K562 (cell line): ENCODE results near the gene PPT2. TPM values are rescaled to one million over a fixed set of nuclear protein-coding genes. Genes with fewer than 3 reads are reported as not detected.

Experiments used
- CXXC5 ChIP-seq: fragments of 250-450 bp; sonication (Bioruptor Pico); IDR thresholded peaks from 2 replicates; pipeline ENCODE4 v1.8.0; 2022; ENCODE audit warnings: inconsistent platforms, mild to moderate bottlenecking, moderate library complexity
- ELF2 ChIP-seq: fragments of 250-450 bp; sonication (Bioruptor Pico); IDR thresholded peaks from 2 replicates; pipeline ENCODE4 v1.5.0; 2021; ENCODE audit warnings: mild to moderate bottlenecking
- EP400 ChIP-seq: fragments of 450-650 bp; IDR thresholded peaks from 2 replicates; pipeline ENCODE4 v1.6.1; 2017; ENCODE audit warnings: antibody characterized with exemption, mild to moderate bottlenecking, moderate library complexity
- GABPA ChIP-seq: fragments of 200-800 bp; sonication (Bioruptor generic); conservative IDR thresholded peaks from 2 replicates; pipeline ENCODE4 v1.6.1; 2016; ENCODE audit warnings: low read depth, missing genetic modification characterization, missing compliant biosample characterization
- GMEB1 ChIP-seq: fragments of 250-450 bp; sonication (Bioruptor Pico); IDR thresholded peaks from 2 replicates; pipeline ENCODE4 v1.4.0; 2020; ENCODE audit warnings: mild to moderate bottlenecking
- KDM4B ChIP-seq, 2 experiments: fragments of 450-650 bp in 1 of 2; sonication (generic) in 1 of 2; IDR thresholded peaks; 2 replicates each; pipeline ENCODE4 v1.6.1; 2016 to 2017; ENCODE audit warnings: borderline replicate concordance in 2 of 2, antibody characterized with exemption in 1 of 2, low read depth in 1 of 2, mild to moderate bottlenecking in 1 of 2
- MBD2 ChIP-seq: sonication (generic); IDR thresholded peaks from 2 replicates; pipeline ENCODE4 v1.6.1; 2016; ENCODE audit warnings: low read depth, borderline replicate concordance
- MCM3 ChIP-seq: fragments of 450-650 bp; IDR thresholded peaks from 2 replicates; pipeline ENCODE4 v1.6.1; 2016
- MGA ChIP-seq: fragments of 450-650 bp; IDR thresholded peaks from 2 replicates; pipeline ENCODE4 v1.6.1; 2016; ENCODE audit warnings: mild to moderate bottlenecking, moderate library complexity
- SAFB ChIP-seq: fragments of 200-400 bp; formaldehyde crosslinking; IDR thresholded peaks from 2 replicates; pipeline ENCODE4 v1.6.1; 2017; ENCODE audit warnings: low read depth, low read length, borderline replicate concordance
- ZNF134 ChIP-seq: fragments of 250-450 bp; sonication (Bioruptor Pico); conservative IDR thresholded peaks from 2 replicates; pipeline ENCODE4 v1.4.0; 2020
- ZNF232 ChIP-seq: sonication (generic); formaldehyde crosslinking; IDR thresholded peaks from 2 replicates; pipeline ENCODE4 v1.8.0; 2022; ENCODE audit warnings: mild to moderate bottlenecking, missing genetic modification reagents
- ZNF644 ChIP-seq: fragments of 200-800 bp; sonication (Bioruptor generic); IDR thresholded peaks from 2 replicates; pipeline ENCODE4 v1.6.1; 2016; ENCODE audit warnings: low read depth, missing genetic modification characterization, missing compliant biosample characterization
- polyA plus RNA-seq, 8 experiments: library from polyadenylated mRNA; depleted of rRNA in 4 of 8; stranded (reverse) in 5 of 8; unstranded in 3 of 8; fragments of >200 nt; fragmentation: Nextera tagmentation in 2 of 8; fragmentation: Illumina TruSeq in 1 of 8; extraction: Ambion mirVana in 2 of 8; extraction: Trizol in 1 of 8; gene quantifications; 2 replicates each; pipeline versions ENCODE4 v1.2.1 to v1.2.3, GENCODE V29; 2011 to 2014; ENCODE audit warnings: inconsistent platforms in 1 of 8, missing spikeins in 1 of 8
- total RNA-seq, 7 experiments: library from RNA; depleted of rRNA in 6 of 7; stranded (reverse); fragments of >200 nt in 6 of 7; fragmentation: Illumina TruSeq in 2 of 7; extraction: Trizol in 2 of 7; gene quantifications; 2 replicates each; pipeline versions ENCODE4 v1.2.1 to v1.2.3, GENCODE V29; 2011 to 2021; ENCODE audit warnings: low replicate concordance in 1 of 7

PPT2 gene
- total and polyA plus RNA-seq, 9 of the 15 experiments (the other 6 are each of a cell fraction or from before 2014, with no cell fraction given), result 27.4 to 98.8 (median 69.9) TPM

- TF ChIP-seq MBD2, result no peak
- TF ChIP-seq MCM3, result no peak
- peak; percentile 25; the same call in 1 of the 2 replicates for TF ChIP-seq GABPA (tag)
- no peak for TF ChIP-seq GMEB1
- TF ChIP-seq MGA, result no peak
- TF ChIP-seq KDM4B (IDR thresholded peaks at IDR 0.05; ENCODE audit: borderline replicate concordance in 2 of 2, low read depth in 1 of 2), result 0 out of 4 replicates have a peak, but pooled peaks of 1 of the 2 experiments have one; percentile 31
- TF ChIP-seq ZNF232 (CRISPR knock-in tag), result no peak
- TF ChIP-seq ZNF134 (CRISPR knock-in tag), result no peak
- no peak for TF ChIP-seq SAFB
- TF ChIP-seq ZNF644 (tag), result peak; percentile 19; the same call in 1 of the 2 replicates
- TF ChIP-seq CXXC5 (CRISPR knock-in tag), result no peak
- TF ChIP-seq ELF2 (CRISPR knock-in tag), result 0 out of 2 replicates have a peak, but pooled peaks have one; percentile 29
- TF ChIP-seq EP400, result no peak
Observed at GRCh38 chr6:32168350-32168749, 14.4 kb downstream of the PPT2 start (continued).
